ENCODE data around the gene RSAD1. TPM values are rescaled to one million over a fixed set of nuclear protein-coding genes. Genes with fewer than 3 reads are reported as not detected.

RSAD1 gene
- total RNA-seq, 1 donor from 2014 or later = 27.4 TPM

Other genes with a start within 250 kb of the RSAD1 start
- 3.0 TPM for gene TMEM92, start 204.4 kb upstream of the RSAD1 start, total RNA-seq
- 10.4 TPM for gene XYLT2, start 132.7 kb upstream of the RSAD1 start, total RNA-seq
- 38.9 TPM for gene MRPL27, start 105.7 kb upstream of the RSAD1 start, total RNA-seq
- gene EME1, start 105.6 kb upstream of the RSAD1 start, total RNA-seq = 0.13 TPM
- 47.3 TPM for gene LRRC59, start 81.3 kb upstream of the RSAD1 start, total RNA-seq
- gene ACSF2, start 52.6 kb upstream of the RSAD1 start, total RNA-seq = 56.1 TPM
- gene CHAD, start 10.0 kb upstream of the RSAD1 start, total RNA-seq = 12.4 TPM
- gene MYCBPAP, start 29.6 kb downstream of the RSAD1 start, total RNA-seq = not detected
- gene EPN3, start 53.9 kb downstream of the RSAD1 start, total RNA-seq = 0.35 TPM
- 40.6 TPM for gene SPATA20, start 68.3 kb downstream of the RSAD1 start, total RNA-seq
- gene CACNA1G, start 81.9 kb downstream of the RSAD1 start, total RNA-seq = 0.10 TPM
- 326 TPM for gene ABCC3, start 156.0 kb downstream of the RSAD1 start, total RNA-seq
- gene ANKRD40, start 229.1 kb downstream of the RSAD1 start, total RNA-seq = 15.6 TPM
- gene LUC7L3, start 240.7 kb downstream of the RSAD1 start, total RNA-seq = 43.6 TPM